Activated CD4-positive, CD25-positive, alpha-beta regulatory T cell treated with anti-CD3 and anti-CD28 coated beads, Interleukin-2, amount 50 U/mL, for 24 hours (primary cell): ENCODE data around the gene CHST11.
A peak's percentile ranks its signal among the peaks of the same experiment; 100 is the strongest.

Source experiments
- ATAC-seq, 2 donors: fragments of 150-1000 bp; cut with Tn5 transposase; one replicate each; pipeline ENCODE4 v1.10.0; 2021; ENCODE audit warnings: mild to moderate bottlenecking in 1 of 2, moderate library complexity in 1 of 2

CHST11 gene

DNA sequence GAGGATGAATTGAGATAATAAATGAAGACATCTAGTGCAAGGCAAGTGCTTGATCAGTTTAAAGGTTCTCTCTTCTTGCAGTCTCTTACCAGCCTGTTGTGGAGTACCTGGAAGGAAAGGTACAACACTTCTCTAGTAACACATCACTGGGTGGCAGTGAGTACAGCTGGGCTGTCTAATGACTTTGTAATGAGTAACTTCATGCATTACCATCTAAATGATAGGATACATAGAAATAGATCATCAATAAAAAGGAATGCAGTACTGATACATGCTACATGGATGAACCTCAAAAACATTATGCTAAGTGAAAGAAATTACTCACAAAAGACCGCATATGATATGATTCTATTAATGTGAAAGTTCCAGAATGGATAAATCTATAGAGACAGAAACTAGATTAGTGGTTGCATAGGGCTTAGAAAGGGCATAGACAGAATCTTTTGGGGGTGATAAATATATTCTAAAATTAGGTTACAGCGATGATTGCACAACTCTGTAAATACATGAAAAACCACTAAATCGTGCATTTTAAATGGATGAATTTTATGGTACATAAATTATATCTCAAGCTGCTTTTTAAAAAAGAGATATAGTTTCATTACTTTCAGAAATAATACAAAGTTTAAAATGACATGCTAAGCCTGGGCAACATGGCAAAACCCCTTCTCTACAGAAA is 224.4 kb downstream of the CHST11 start:
- peak; percentile 71 to 82 for ATAC-seq

DNA sequence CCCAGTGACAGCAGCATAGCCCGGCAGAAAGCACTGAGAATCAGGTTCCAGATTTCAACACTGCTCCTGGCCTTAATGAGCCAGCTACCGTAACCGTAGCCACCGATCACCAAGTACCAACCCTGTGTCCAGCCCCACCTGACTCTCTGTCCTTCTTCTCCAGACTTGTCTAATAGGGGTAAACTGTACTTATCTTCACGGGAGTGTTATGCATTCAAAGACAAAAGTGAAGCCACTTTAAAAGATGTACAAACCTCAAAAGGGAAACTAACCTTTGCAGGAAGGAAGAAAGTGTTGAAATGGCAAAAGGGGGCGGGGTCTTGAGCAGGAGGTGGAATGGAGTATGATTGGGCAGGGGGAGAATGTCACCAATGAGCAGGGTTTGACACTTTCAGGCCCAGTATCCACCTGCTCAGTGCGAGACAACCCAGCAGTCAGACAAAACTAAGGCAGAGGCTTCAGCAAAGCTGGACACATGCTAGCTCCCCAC is 226.1 kb downstream of the CHST11 start:
- peak; percentile 50 to 65 for ATAC-seq

DNA sequence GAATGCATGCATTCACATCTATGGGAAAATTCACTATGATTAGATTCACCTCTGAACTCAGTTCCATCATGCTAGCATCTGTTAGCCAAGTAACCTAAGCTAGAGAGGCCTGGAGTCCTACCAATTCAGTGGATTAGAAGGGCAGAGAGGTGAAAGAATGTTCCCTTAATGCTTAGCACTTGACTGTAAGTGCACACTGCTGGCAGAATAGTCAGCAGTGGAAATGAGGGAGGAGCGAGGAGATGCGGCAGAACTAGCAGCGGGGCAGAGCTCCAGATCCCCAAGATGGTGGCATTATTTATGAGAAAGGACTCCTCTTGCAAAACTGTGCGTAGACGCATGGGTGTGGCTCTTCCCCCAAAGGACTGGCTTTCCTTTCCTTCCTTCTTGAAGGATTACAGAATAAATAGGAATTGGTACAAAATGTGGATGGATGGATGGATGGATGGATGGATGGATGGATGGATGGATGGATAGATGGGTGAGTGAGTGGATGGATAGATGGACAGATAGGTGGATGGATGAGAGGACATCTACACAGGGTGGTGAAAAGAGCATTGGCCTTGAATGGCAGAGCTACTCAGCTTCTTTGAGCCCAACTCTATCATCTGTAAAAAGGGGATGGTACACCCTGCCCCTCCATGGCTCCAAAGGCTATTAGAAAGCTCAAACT is 227.2 kb downstream of the CHST11 start:
- ATAC-seq = no peak

DNA sequence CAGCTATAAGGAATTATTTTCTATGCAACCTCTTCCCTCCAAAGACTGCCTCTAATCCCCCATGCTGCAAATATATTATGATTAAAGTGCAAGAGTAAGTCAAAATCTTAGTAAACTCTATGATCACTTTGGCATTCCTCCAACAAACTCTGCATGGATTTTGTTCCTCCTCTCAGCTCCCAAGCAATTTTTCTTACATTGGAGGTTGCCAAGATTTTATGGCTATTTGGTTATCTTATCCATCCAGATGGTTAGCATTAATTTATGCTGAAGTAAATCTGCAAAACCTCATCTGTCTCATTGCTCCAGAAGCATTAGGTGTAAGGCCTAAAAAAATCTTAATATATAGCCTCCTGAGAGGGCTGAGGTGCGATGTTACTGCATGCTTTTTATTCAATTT is 228.1 kb downstream of the CHST11 start:
- ATAC-seq = no peak

DNA sequence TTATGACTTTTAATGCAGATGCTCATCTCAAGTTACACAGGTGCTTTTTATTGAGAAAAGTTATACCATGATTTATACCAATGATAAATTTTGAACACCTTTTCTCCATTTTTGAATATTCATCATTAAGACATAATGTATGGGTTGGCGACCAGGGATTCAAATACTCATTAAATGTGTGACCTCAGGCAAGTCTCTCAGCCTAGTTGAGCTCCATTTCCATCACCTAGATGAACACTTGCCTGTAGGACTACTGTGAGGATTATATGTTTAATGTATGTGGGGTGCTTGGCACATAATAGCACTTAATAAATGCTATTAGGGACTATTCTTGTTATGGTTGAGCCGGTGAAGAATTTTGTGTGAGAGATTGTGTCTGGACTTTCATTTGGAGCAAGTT is 228.6 kb downstream of the CHST11 start:
- ATAC-seq = no peak

DNA sequence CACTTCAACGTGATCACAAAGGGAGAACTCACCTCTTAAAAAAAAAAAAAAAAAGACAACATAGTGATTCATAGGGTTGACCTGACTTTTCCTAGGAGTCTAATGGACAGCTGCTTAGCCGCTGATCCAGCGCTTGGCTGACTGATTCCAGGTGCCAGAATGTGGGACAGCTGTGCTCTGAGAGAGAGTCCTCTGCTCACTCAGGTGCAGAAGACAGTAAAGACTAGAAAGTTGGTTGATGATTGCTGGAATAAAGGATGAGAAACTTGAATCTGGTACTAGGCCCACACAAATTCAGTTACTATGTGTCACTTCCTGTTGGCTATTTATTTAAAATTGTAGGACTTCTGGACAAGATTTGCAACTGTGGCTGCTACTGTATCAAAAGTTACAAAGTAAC is 229.4 kb downstream of the CHST11 start:
- no peak for ATAC-seq

DNA sequence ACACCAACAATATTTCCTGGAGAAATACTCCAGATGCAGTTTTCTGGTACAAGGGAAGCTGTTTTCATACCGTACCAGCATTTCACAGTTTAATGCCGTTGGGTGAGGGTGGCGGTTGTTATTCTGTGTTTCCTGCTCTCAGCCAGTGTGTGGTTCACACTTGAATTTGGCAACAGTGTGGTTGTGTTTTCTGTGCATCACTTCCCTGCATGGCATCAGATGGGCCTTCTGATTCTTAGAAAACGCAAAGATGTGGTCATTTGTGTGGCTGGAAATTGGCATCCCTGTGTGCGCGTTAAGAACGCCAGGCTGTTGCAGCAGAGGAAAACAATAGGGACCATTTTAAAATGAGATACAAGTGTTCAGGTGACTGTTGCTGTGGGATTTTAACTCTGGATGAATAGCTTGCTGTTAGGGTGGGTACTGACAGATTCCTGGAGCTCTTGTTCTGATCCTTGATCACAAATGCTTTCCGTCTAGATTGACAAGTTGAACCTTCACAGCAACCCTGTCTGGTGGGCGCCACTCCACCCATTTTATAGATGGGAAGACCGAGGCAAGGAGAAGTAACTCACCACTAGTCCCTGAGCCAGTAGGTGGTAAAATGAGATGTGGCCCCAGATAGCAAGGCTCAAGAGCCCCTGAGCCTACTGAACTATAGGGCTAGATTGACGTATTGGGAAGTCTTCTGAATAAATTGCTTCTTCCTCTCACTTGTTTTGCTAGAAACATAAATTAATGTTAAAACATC is 231.2 kb downstream of the CHST11 start:
- peak; percentile 18 to 59 for ATAC-seq

DNA sequence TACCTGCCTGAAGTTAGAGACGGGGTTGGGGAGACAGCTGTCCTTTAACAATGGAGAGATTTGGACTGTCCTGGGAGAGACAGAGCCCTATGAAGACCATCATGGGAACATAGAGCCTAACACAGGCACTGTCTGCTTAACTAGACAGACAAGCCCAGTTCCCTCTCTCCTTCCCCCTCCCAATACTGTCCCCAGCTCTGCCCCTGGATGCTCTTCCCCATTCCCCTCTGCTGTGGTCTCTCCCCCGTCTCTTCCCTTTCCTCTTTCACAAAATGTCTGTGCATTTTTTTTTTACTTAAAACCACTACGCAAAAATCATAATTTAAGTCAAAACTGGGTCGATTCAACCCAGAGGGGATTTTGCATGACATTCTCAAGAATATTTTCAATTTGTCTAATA is 232.9 kb downstream of the CHST11 start:
- ATAC-seq = no peak

DNA sequence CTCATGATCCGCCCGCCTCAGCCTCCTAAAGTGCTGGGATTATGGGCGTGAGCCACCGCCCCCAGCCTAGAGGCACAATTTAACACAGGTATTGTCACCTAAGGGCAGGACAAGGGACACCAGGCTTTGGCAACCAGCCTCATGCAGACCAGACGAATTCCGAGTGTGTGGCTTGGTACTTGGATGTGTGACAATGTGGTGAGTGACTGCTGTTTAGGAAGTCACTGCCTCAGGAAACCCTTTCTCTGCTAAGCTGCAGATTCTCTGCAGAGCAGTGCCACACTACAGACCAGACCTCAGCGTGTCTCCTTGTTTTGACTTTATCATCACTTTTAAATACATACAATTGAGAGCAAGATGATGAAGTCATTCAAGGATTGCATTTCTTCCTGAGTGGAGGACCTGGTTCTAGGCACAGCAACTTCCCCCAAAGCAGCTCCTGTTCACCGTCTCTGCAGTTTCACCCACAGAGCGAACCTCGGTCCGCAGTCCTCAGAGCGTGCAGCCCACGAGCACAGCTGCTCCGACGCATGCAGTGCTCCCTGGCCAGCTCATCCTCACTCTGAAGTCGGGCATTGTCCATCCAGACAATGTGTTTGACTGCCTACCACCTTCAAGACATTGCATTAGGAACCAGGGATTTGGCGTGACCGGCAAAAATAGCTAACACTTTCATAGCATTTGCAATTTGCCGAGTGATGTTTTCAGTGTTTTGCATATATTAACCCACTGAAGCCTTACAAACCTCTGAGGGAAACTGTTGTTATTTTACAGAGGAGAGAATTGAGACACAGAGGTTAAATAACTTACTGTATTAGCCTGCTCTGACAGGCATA is 235.2 kb downstream of the CHST11 start:
- ATAC-seq = no peak

DNA sequence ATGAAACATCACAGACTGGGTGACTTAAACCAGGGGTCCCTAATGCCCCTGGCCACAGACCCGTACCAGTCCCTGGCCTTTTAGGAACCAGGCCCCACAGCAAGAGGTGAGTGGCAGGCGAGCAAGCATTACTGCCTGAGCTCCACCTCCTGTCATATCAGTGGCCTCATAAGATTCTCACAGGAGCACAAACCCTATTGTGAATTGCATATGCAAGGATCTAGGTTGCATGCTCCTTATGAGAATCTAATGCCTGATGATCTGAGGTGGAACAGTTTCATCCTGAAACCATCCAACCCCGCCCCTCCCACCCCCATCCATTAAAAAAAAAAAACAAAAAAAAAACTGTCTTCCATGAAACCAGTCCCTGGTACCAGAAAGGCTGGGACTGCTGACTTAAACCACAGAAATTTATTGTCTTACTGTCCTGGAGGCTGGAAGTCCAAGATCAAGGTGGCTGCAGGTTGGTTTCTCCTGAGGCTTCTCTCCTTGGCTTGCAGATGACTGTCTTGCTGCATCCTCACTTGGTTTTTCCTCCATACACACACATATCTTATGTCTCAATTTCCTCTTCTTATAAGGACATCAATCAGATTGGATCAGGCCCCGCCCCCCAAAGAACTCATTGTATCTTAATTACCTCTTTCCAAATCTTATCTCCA is 235.9 kb downstream of the CHST11 start:
- no peak for ATAC-seq

DNA sequence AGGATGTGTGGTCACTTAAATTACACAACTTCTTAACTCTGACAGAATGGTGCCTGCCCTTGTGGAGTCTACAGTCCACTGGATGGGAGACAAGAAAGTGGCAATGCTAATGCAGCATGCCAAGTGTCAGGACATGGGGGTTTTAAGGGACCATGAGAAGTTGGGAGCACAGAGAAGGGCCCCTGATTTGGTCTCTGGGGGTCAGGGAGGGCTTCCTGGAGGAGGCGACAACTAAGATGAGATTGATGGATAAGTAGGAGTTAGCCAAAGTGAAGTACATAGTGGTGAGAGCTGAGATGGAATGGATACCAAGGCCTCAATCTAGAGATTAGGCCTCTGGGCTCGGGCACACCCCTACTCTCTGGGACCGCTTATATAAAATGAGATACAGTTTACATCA is 236.7 kb downstream of the CHST11 start:
- no peak for ATAC-seq

DNA sequence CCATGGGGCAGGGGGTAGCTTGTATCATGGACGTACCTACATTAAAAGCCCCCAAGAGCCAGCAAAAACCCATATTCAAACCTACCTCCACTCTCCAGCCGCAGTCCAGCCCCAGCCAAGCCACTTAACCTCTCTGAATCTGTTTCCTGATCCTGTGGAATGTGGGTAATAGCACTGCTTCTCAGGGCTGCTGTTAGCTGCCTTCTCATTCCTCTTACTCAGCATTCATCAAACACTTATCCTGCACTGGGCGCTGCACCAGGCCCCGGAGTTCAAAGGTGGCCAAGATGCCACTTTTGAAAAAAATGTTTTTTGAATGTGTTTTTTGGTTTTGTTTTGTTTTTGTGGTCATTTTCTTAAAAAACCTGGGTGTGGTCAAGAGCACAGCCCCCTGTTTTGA is 237.4 kb downstream of the CHST11 start:
- ATAC-seq = no peak

DNA sequence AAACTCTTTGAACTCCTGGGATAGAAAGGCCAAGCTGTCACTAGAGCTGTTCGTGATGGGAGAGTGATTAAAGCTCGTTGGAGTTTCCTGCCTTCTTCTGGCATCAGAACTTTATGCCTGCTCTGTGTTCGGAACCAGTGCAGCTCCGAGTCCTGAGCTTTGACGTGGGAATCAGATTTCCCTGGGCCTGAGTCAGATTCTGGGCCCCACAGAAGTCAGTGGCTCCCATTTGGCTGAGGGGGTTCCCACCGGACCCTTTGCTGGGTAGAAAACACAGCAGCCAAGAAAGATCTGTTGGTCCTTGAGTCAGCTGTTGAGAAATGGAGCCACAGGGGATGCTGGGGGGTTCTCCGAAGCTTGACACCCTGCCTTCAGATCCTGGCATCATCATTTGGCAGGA is 238.0 kb downstream of the CHST11 start:
- no peak for ATAC-seq

DNA sequence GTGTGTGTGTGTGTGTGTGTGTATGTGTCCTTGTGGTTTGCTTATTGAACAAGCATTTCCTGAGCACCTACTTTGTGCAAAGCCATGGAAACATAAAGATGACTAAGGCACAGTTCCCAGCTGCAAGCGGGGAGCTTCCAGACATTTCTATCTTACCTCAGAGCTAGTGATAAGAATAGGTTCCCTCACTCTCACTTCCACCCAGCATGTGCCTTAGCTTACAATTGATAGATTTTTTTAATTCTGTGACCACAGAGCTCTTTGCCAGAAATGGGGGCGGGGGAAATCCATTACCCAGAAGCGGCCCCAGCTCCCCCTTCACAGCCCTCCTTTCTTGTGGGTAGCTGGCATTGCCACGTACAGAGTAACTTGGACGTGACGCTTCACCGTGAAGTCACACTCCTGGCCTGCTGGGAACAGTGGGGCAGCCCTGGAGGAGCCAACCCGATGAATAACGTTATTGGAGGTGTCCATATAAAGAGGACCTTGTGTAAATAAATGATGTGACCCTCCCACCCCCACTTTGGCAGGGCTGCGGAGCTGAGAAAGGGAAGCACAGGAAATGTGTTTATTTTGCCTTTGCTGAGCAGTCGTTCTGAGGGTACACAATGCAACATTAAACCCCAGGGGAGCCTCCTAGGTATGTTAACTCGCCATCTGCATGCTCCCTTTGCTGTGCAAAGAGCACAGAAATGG is 238.9 kb downstream of the CHST11 start:
- peak; percentile 89 to 90 for ATAC-seq

DNA sequence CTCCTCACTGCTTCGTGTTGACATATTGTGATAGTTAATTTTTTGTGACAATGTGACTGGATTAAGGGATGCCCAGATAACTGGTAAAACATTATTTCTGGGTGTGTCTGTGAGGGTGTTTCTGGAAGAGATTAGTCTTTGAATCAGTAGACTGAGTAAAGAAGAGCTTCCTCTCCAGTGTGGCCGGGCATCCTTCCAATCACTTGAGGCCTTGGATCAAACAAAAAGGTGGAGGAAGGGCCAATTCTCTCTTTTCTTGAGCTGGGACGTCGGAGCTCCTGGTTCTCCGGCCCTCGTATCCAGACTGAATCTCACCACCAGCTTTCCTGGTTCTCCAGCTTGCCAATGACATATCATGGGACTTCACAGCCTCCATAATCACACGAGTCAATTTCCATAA is 240.4 kb downstream of the CHST11 start:
- ATAC-seq = no peak

DNA sequence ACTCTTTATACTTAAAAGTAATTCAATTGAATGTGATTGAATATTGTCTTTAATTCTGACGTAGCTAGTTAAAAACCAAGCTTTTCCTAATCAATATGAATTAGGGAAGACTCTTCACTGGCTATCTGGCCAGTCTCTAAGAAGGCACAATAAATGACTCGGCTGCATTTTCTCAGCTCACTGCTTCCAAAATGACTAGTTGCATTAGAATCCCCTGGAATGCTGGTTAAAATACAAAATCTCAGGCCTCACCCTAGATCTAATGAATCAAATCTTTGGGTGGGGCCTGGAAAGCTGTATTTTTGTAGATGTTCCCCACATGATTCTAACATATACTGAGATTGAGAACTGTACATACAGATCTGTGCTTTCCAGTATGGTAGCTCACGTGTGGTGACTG is 242.1 kb downstream of the CHST11 start:
- no peak for ATAC-seq

DNA sequence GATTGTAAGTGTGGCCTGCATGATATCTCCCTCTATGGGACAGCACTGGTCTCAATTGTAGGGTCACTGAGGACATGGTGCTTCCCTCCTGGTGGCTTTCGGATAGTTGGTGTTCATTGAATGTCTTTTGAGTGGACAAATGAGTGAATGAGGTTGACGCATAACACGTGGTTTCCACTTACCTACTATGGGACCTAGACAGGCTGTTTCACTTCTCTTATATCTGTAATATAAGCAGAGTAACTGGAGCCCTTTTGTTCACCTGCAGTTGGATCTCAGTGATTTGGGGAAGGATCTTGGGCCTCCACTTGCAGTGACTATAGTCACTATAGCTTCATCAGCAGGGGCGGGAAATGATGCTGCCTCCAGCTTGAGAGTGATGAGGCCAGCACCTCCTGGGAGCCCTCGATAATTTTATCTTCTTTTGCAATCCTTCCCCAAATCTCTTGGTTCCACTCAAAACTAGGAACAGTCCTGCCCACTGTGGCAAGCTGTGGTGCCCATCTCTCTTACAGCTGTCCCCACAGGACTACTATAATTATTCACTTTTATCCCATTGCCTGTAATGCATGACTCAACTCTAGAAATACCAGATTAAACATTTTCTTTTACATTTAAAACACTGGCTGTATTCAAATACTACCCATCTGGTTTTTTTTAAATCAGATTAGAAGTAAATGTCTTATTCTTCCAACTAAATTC is 242.9 kb downstream of the CHST11 start:
- peak; percentile 8 to 12 for ATAC-seq

DNA sequence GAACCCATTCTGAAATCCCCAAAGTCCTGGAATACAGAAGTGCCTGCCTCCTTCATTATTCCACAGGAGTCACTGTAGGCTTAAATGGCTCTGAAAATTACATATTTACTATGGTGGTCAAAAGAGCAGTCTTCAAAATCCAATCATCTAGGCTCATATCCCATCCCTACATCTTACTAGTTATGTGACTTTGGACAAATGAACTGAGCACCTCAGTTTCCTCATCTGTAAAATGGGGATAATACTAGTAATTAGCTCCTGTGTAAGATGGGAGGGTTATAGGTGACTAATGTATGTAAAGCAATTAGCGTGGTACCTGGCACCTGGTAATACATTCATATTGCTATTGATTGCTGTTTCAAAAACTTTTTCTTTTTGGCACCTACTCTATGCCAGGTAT is 243.6 kb downstream of the CHST11 start:
- ATAC-seq = no peak

DNA sequence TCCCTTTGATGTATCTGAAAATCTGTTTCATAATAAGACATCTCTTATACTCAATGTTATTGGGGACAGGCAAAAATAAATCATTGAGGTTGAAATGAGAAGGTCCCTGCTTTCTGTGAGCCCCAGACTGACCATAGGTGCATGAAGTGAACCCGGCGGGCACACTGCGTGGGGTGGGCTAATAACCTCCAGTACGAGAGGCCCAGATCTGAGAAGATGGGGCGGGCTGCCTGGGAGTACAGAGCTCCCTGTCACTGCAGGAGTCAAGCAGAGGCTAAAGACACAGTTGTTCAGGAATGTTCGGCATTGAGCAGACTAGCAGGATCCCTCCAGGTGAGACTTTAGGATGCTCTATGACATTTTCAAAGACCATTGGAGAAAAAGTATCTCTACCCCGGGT is 244.6 kb downstream of the CHST11 start:
- no peak for ATAC-seq

DNA sequence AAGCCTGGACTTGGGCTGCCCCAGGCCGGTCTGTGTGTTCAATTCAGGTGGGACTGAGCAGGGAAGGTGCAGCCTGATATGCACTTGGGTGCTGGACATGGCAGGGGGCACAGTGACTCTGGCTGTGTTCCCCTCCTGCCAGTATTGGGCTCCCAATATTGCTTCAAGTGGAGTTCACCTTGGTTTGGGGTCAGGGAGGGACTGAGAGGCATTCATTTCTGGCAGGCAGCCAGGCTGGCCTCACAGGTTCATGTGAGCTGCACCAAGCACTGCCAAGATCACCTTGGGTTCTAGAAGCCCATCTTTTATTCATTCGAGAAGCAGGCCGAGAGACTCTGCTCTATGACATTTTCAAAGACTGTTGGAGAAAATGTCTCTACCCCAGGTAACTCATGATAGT is 245.0 kb downstream of the CHST11 start:
- no peak for ATAC-seq

DNA sequence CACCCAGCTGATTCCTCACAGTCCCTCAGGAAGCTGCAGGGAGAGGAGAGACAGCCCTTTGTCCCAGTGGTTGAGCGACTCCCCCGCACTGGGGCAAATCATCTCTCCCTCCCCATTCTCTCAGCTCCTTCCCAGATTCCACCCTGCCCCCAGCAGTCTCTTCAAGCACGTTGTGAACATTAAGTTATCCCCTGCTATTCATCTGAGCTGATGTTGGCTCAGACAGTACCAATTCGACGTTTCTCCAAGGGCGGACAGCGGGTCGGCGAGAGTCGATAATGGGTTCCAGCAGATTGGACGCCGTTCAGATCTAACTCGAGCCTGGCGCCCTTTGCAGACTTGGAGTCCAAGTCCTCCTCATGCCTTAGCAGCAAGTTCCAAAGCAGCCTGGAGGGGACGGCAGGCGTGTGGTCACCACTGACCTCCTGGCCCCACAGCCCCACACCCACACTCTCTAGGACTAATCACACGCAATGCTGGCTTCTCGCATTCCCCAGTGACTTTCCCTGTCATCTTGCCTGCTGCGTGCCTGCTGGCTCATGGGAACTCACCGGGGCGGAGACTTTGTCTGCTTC is 245.9 kb downstream of the CHST11 start:
- no peak for ATAC-seq
